ENCODE results near the gene TRIM48.
"Not testable (repeated sequence)": the region's sequence is repeated elsewhere in the genome, so short reads cannot be mapped to it uniquely, and the experiment has no call there.

TRIM48 gene

GRCh38 chr11:55261855-55262254 is at the start of gene TRIM48:
Gene TRIM48 (plus strand): TSS chr11:55262155. CDS start chr11:55262268, 113 bp downstream.
- not testable (repeated sequence) for DNase-seq (ENCODE audit: low spot score)

GRCh38 chr11:55238316-55238715 is 23.6 kb upstream of the TRIM48 start:
- not testable (repeated sequence) for DNase-seq (ENCODE audit: low spot score)

GRCh38 chr11:55263081-55263480 is 1.1 kb downstream of the TRIM48 start:
- DNase-seq (ENCODE audit: low spot score), result no peak

Data from ecto neural progenitor cell (in vitro differentiated cells).